Left lung (tissue), 10 donors: ENCODE data around the gene JAZF1. TPM values are rescaled to one million over a fixed set of nuclear protein-coding genes. Genes with fewer than 3 reads are reported as not detected.

ENCODE experiments used
- ATAC-seq: fragments of 200-7000 bp; cut with Tn5 transposase; one replicate; pipeline ENCODE4 v1.9.1; 2020; ENCODE audit warnings: moderate library complexity
- DNase-seq, 4 donors: peaks; one replicate each; pipeline ENCODE4 v3.0.0-alpha.2; 2013 to 2020
- H3K27ac ChIP-seq, 2 donors: fragments of 200-600 bp; sonication (generic) in 1 of 2; one replicate each; pipeline versions ENCODE4 v1.5.0 to v1.8.0; 2020 to 2021
- H3K27me3 ChIP-seq, 2 donors: fragments of 200-600 bp; sonication (generic) in 1 of 2; one replicate each; pipeline versions ENCODE4 v1.5.0 to v1.8.0; 2020 to 2021
- H3K36me3 ChIP-seq, 2 donors: fragments of 200-600 bp; sonication (generic) in 1 of 2; one replicate each; pipeline versions ENCODE4 v1.5.0 to v1.8.0; 2020 to 2021
- H3K4me1 ChIP-seq, 2 donors: fragments of 200-600 bp; one replicate each; pipeline ENCODE4 v1.8.0; 2021
- H3K4me3 ChIP-seq, 2 donors: fragments of 200-600 bp; sonication (generic) in 1 of 2; one replicate each; pipeline versions ENCODE4 v1.5.0 to v1.8.0; 2020 to 2021; ENCODE audit warnings: mild to moderate bottlenecking in 1 of 2
- H3K9me3 ChIP-seq, 2 donors: fragments of 200-600 bp; sonication (generic) in 1 of 2; one replicate each; pipeline versions ENCODE4 v1.5.0 to v1.8.0; 2020 to 2021
- intact Hi-C, 2 donors: fragments of 100-400 bp; cut with DNase I; formaldehyde crosslinking; loops; one replicate each; pipeline versions ENCODE4 v1.11.2 to v1.14.2; 2022
- polyA plus RNA-seq, 6 donors: library from polyadenylated mRNA; unstranded; fragments of 120-200 nt; gene quantifications; one replicate each; pipeline ENCODE4 v1.2.1, GENCODE V29; 2013; ENCODE audit not compliant: insufficient read length in 6 of 6
- total RNA-seq, 2 donors: library from RNA; stranded (reverse); fragmentation: NEBNext Ultra II Directional; extraction: Animal tissue kit (Norgen Biotek cat#: 25700); gene quantifications; one replicate each; pipeline ENCODE4 v1.2.1, GENCODE V29; 2021
- TF ChIP-seq, protein P1 (sequence below), 2 donors: fragments of 200-600 bp; sonication (generic) in 1 of 2; IDR thresholded peaks; one replicate each; pipeline versions ENCODE4 v1.5.0 to v1.8.0; 2021; ENCODE audit warnings: antibody characterized with exemption in 2 of 2
- donor health status: DM: no; HTN: yes; CAD: no.
- donor health status: DM: no; HTN: no; CAD: no.

JAZF1 gene
- total and polyA plus RNA-seq, 8 donors = 11.1 to 18.2 (median 13.8) TPM

DNA sequence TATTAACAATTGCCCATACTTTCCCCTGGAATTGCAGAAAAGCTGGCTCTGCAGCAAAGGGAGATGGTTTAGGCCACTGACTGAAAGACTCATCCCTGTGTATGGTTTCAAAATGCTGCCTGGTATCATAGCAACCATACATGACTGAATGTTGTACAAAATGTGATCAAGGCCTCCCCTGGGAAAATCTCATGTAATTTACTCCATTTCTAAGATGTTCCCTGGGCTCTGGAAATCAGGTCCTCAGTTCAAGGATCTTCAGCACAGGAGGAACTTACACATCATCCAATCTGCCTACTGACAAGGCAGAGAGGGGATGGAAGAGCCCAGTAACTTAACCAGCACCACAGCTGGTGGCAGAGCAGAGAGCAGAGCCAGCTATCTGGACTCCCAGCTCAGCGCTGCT, 111.8 kb downstream of the JAZF1 start:
- TF ChIP-seq, protein P1, sequence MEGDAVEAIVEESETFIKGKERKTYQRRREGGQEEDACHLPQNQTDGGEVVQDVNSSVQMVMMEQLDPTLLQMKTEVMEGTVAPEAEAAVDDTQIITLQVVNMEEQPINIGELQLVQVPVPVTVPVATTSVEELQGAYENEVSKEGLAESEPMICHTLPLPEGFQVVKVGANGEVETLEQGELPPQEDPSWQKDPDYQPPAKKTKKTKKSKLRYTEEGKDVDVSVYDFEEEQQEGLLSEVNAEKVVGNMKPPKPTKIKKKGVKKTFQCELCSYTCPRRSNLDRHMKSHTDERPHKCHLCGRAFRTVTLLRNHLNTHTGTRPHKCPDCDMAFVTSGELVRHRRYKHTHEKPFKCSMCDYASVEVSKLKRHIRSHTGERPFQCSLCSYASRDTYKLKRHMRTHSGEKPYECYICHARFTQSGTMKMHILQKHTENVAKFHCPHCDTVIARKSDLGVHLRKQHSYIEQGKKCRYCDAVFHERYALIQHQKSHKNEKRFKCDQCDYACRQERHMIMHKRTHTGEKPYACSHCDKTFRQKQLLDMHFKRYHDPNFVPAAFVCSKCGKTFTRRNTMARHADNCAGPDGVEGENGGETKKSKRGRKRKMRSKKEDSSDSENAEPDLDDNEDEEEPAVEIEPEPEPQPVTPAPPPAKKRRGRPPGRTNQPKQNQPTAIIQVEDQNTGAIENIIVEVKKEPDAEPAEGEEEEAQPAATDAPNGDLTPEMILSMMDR (IDR thresholded peaks at IDR 0.05) = no peak
- Histone ChIP-seq H3K4me1 (peaks cover 10 to 25% of the 10 kb centered on the region in 2 donors), H3K27ac (no peak overlapping the region), H3K4me3 (no peak overlapping the region), H3K36me3 (no peaks in the 10 kb centered on the region), H3K9me3 (no peaks in the 10 kb centered on the region), H3K27me3 (no peaks in the 10 kb centered on the region)
- no peak for DNase-seq
- ATAC-seq = no peak
- intact Hi-C loops = no loop called here

DNA sequence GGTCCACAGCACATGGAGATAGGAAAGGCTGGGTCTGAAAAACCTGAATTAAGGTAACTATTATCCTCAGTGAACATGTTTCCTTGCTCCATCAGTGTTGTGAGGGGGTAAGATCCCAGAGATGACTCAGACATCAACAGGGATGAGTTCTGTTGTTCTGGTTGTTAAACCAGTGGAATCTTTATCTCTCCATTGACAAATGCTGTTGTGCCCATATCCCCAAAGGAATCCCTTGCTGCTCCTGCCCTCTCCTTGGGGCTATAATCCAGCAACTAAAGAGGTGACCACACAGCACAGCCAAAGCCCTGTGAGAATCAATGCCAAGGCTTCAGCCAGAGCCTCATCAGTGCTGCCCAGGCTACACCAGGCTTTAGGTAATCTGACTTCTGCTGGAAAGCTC, 113.4 kb downstream of the JAZF1 start:
- Histone ChIP-seq H3K36me3 (no peaks in the 10 kb centered on the region), H3K27ac (no peak overlapping the region), H3K27me3 (no peaks in the 10 kb centered on the region), H3K4me1 (peaks cover 10 to 42% of the 10 kb centered on the region in 2 donors), H3K4me3 (no peak overlapping the region), H3K9me3 (no peaks in the 10 kb centered on the region)
- DNase-seq (no peak), ATAC-seq (no peak)
- TF ChIP-seq, protein P1 (IDR thresholded peaks at IDR 0.05) = no peak
- intact Hi-C loops = no loop called here

DNA sequence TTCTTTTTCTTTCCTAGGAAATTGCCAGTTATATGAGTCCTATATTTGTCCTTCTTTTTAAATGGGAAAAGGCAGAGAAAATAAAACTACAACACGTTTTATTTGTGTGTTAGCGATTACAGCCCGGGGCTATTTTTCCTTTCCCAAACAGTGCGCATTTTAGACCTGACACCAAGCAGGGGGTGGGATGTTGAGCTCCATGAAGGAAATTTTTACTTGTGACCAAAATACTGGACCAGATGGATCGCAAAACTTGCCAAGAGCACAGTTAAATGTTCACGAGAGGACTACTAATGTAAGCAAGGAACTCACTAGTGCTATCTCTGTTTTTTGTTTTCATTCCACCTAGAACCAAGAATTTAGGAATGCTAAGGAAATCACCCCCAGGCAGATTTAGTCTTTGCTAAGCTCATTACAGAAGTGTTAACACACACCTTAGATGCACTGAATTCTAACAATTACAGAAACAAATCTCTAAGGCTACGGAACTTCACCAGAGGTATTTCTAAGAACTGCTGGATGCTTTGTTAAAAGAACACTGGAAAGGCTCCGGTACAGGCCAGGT, 114.8 kb downstream of the JAZF1 start:
- no peak overlapping the region for H3K27ac ChIP-seq
- TF ChIP-seq, protein P1 (IDR thresholded peaks at IDR 0.05) = no peak
- H3K4me1 ChIP-seq = peaks cover 10 to 46% of the 10 kb centered on the region in 2 donors
- no peaks in the 10 kb centered on the region for H3K9me3 ChIP-seq
- ATAC-seq (no peak), DNase-seq (no peak)
- H3K4me3 ChIP-seq = no peak overlapping the region
- H3K36me3 ChIP-seq = no peaks in the 10 kb centered on the region
- intact Hi-C loops = no loop called here
- no peaks in the 10 kb centered on the region for H3K27me3 ChIP-seq

DNA sequence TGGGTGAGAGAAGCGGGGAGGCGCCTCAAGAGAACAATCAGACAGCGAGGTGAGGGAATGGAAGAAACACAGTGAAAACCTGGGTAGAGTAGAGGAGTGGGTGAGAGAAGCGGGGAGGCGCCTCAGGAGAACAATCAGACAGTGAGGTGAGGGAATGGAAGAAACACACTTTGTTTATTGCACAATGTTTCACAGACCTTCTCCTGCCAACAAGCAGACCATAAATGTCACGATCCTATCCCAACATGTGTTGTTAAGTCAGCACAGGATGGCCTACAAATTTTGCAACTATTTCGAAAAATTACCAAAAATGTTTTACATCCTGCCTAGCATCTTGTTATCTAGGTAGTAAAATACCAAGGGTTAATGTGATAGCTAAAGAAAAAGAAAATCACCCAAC, 115.3 kb downstream of the JAZF1 start:
- ATAC-seq (no peak), DNase-seq (no peak)
- intact Hi-C loops = no loop called here
- no peaks in the 10 kb centered on the region for H3K36me3 ChIP-seq
- no peak overlapping the region for H3K27ac ChIP-seq
- H3K4me3 ChIP-seq = no peak overlapping the region
- TF ChIP-seq, protein P1 (IDR thresholded peaks at IDR 0.05) = no peak
- no peaks in the 10 kb centered on the region for H3K9me3 ChIP-seq
- H3K4me1 ChIP-seq = peaks cover 10 to 45% of the 10 kb centered on the region in 2 donors
- H3K27me3 ChIP-seq = no peaks in the 10 kb centered on the region

DNA sequence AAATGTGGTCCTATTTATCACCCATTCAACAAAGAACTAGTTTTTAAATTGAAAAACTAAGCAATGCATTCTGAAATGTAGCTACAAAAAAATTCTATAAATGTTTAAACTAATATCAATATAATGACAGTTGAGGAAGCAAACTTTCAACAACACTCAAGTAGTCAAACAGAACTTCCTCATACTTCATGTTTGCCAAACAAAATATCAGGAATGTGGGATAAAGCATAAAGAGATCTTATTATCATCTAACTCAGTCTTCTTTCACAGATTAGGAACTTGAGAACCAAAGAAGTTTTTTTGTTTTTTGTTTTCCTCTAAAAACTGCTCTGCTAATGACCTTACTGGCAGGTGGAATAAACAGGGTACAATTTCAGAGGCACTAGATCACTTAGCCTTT, 116.2 kb downstream of the JAZF1 start:
- DNase-seq (no peak), ATAC-seq (no peak)
- intact Hi-C loops = no loop called here
- H3K9me3 ChIP-seq = no peaks in the 10 kb centered on the region
- peaks cover 10 to 40% of the 10 kb centered on the region in 2 donors for H3K4me1 ChIP-seq
- no peaks in the 10 kb centered on the region for H3K36me3 ChIP-seq
- H3K4me3 ChIP-seq = no peak overlapping the region
- TF ChIP-seq, protein P1 (IDR thresholded peaks at IDR 0.05) = no peak
- H3K27me3 ChIP-seq = no peaks in the 10 kb centered on the region
- H3K27ac ChIP-seq = no peak overlapping the region
